SU-DHL-6 (cell line): ENCODE measurements around the gene SH3RF1.
"Not testable (repeated sequence)": the region's sequence is repeated elsewhere in the genome, so short reads cannot be mapped to it uniquely, and the experiment has no call there.

Experiments
- H2AFZ ChIP-seq: fragments of 200-600 bp; sonication (generic); 2 replicates; pipeline ENCODE4 v1.6.1; 2014; ENCODE audit warnings: low read depth, mild to moderate bottlenecking, moderate library complexity, mixed read lengths, antibody characterized with exemption, low read length; ENCODE audit not compliant: severe bottlenecking
- H3F3A ChIP-seq: fragments of 200-600 bp; shearing (Covaris generic); 2 replicates; pipeline ENCODE4 v1.6.0; 2016; ENCODE audit warnings: antibody characterized with exemption, mild to moderate bottlenecking; ENCODE audit not compliant: insufficient read depth
- H3K27ac ChIP-seq: fragments of 200-600 bp; sonication (generic); 2 replicates; pipeline ENCODE4 v1.5.1; 2016; ENCODE audit warnings: low read depth, mild to moderate bottlenecking, low read length, moderate library complexity, mixed read lengths
- H3K27me3 ChIP-seq: fragments of 200-600 bp; sonication (generic), shearing (Covaris generic); 2 replicates; pipeline ENCODE4 v1.6.0; 2014; ENCODE audit warnings: mild to moderate bottlenecking, low read length
- H3K36me3 ChIP-seq: fragments of 200-600 bp; sonication (generic); 2 replicates; pipeline ENCODE4 v1.6.1; 2014; ENCODE audit warnings: mild to moderate bottlenecking, low read length, mixed read lengths
- H3K4me2 ChIP-seq: fragments of 300-600, 200-600 bp; shearing (Covaris generic), sonication (generic); 2 replicates; pipeline ENCODE4 v1.6.0; 2014; ENCODE audit warnings: low read length, low read depth, mild to moderate bottlenecking; ENCODE audit not compliant: poor library complexity, severe bottlenecking
- H3K4me3 ChIP-seq: fragments of 200-600 bp; sonication (generic); 2 replicates; pipeline ENCODE4 v1.5.1; 2014; ENCODE audit warnings: antibody characterized with exemption, low read length, mild to moderate bottlenecking, mixed read lengths; ENCODE audit not compliant: insufficient read depth, poor library complexity, severe bottlenecking
- H3K79me2 ChIP-seq: fragments of 200-600 bp; sonication (generic); 2 replicates; pipeline ENCODE4 v1.6.1; 2014; ENCODE audit warnings: mild to moderate bottlenecking, low read length, moderate library complexity; ENCODE audit not compliant: insufficient read depth
- H3K9ac ChIP-seq: fragments of 200-600 bp; sonication (generic); 2 replicates; pipeline ENCODE4 v1.7.0; 2014; ENCODE audit warnings: mild to moderate bottlenecking, low read length
- H3K9me2 ChIP-seq: fragments of 200-600 bp; sonication (generic); replicated peaks from 2 replicates; pipeline ENCODE4 v1.6.1; 2014; ENCODE audit warnings: low read length; ENCODE audit not compliant: insufficient read depth
- H3K9me3 ChIP-seq: fragments of 200-600 bp; sonication (generic); 2 replicates; pipeline ENCODE4 v1.6.1; 2014; ENCODE audit warnings: low read length, mixed read lengths; ENCODE audit not compliant: insufficient read depth
- H4K20me1 ChIP-seq: fragments of 200-600 bp; sonication (generic); 2 replicates; pipeline ENCODE4 v1.6.1; 2014; ENCODE audit warnings: low read depth, mild to moderate bottlenecking, antibody characterized with exemption, low read length, moderate library complexity, mixed read lengths
- CTCF ChIP-seq: fragments of 200-600 bp; sonication (generic); IDR thresholded peaks from one replicate; pipeline ENCODE4 v1.5.1; 2017; ENCODE audit warnings: antibody characterized with exemption, mild to moderate bottlenecking, low read length, moderate library complexity; ENCODE audit not compliant: insufficient read depth, poor library complexity, severe bottlenecking
- EZH2phosphoT487 ChIP-seq: fragments of 200-600 bp; sonication (generic), shearing (Covaris generic); conservative IDR thresholded peaks from 2 replicates; pipeline ENCODE4 v1.6.1; 2018; ENCODE audit warnings: mild to moderate bottlenecking, antibody characterized with exemption, low read length, moderate library complexity, mixed read lengths

The SH3RF1 gene

GRCh38 chr4:169279108-169279507 lies 8.4 kb upstream of the SH3RF1 start:
- no peak for TF ChIP-seq EZH2phosphoT487
- TF ChIP-seq CTCF = no peak
- Histone ChIP-seq H2AFZ (no peak overlapping the region), H3K9me3 (no peaks in the 10 kb centered on the region), H3K79me2 (no peaks in the 10 kb centered on the region), H3F3A (no peaks in the 10 kb centered on the region), H3K9ac (no peak overlapping the region), H4K20me1 (no peaks in the 10 kb centered on the region), H3K4me2 (no peak overlapping the region), H3K9me2 (no peaks in the 10 kb centered on the region), H3K36me3 (no peaks in the 10 kb centered on the region), H3K27ac (no peak overlapping the region), H3K4me3 (no peak overlapping the region), H3K27me3 (no peaks in the 10 kb centered on the region)

GRCh38 chr4:169278624-169279023 lies 7.9 kb upstream of the SH3RF1 start:
- Histone ChIP-seq H3K9me2 (no peaks in the 10 kb centered on the region), H3K36me3 (no peaks in the 10 kb centered on the region), H3K79me2 (no peaks in the 10 kb centered on the region), H3K4me3 (no peak overlapping the region), H4K20me1 (no peaks in the 10 kb centered on the region), H3K9ac (no peak overlapping the region), H3K27me3 (no peaks in the 10 kb centered on the region), H2AFZ (no peak overlapping the region), H3K27ac (no peak overlapping the region), H3K9me3 (no peaks in the 10 kb centered on the region), H3K4me2 (no peak overlapping the region), H3F3A (no peaks in the 10 kb centered on the region)
- TF ChIP-seq CTCF (no peak), EZH2phosphoT487 (no peak)

DNA sequence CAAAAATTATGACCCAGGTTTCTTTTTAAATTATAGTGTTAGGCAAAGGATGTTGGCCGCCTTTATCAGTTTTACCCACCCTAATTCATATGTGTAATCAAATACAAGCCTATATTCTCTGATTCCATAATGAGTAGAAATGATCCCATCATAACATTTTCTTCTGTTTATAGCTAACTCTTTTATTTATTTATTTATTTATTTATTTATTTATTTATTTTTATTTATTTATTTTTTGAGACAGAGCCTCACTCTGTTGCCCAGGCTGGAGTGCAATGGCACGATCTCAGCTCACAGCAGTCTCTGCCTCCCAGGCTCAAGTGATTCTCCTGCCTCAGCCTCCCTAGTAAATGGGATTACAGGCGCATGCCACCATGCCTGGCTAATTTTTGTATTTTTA lies 7.1 kb upstream of the SH3RF1 start:
- H3K4me3 ChIP-seq, H2AFZ ChIP-seq, H3K36me3 ChIP-seq, H3K4me2 ChIP-seq, H3K79me2 ChIP-seq, H3F3A ChIP-seq, H3K9ac ChIP-seq, H3K9me2 ChIP-seq, H3K27ac ChIP-seq, H3K27me3 ChIP-seq, H4K20me1 ChIP-seq, H3K9me3 ChIP-seq: not testable (repeated sequence)

DNA sequence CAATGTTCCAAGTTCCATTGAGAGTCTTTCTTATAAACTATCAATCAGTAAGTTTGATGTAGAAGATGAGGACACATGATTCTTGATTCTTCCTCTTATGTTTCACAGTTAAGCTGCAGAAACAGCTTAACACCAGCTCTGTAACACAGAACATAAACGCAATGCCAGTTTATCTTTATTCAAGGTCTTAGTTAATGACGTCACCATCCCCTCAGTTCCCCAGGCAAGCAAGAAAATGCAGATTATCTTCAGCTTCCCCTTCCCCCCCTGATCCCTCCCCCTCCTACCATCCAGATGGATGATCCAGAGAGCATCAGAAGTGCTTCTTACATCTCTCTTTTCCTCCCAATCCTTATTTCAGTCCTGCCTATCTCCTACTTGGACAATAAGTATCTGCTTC lies 4.4 kb upstream of the SH3RF1 start:
- TF ChIP-seq EZH2phosphoT487 (no peak), CTCF (no peak)
- Histone ChIP-seq H4K20me1 (no peaks in the 10 kb centered on the region), H3K36me3 (no peaks in the 10 kb centered on the region), H3K4me3 (no peak overlapping the region), H3K4me2 (no peak overlapping the region), H3K79me2 (no peaks in the 10 kb centered on the region), H3K9me3 (no peaks in the 10 kb centered on the region), H2AFZ (no peak overlapping the region), H3F3A (no peaks in the 10 kb centered on the region), H3K9me2 (no peaks in the 10 kb centered on the region), H3K27ac (no peak overlapping the region), H3K27me3 (no peaks in the 10 kb centered on the region), H3K9ac (no peak overlapping the region)
